Keratinocyte (primary cell): ENCODE results near the gene DENND1C. TPM values are rescaled to one million over a fixed set of nuclear protein-coding genes. Genes with fewer than 3 reads are reported as not detected.

ENCODE experiments used
- DNase-seq: peaks from one replicate; pipeline ENCODE4 v3.0.0-alpha.2; 2011; ENCODE audit warnings: low read depth, missing footprints, low spot score
- FAIRE-seq: peaks from 2 replicates; lab custom pipeline; 2011; peaks lifted over from hg19 to GRCh38; lab: Jason Lieb, UNC
- H2AFZ ChIP-seq: 2 replicates; pipeline ENCODE4 v1.6.0; 2012; ENCODE audit warnings: low read length, control low read depth, inconsistent platforms; ENCODE audit not compliant: control insufficient read depth
- H3K27ac ChIP-seq: 2 replicates; pipeline ENCODE4 v1.5.1; 2011; ENCODE audit warnings: low read length; ENCODE audit not compliant: control insufficient read depth, insufficient read depth
- H3K27me3 ChIP-seq: 3 replicates; pipeline ENCODE4 v1.6.0; 2011; ENCODE audit warnings: low read length; ENCODE audit not compliant: control insufficient read depth, insufficient read depth; ENCODE audit errors: extremely low read depth
- H3K36me3 ChIP-seq, 2 experiments: 2 replicates in 1 of 2; 3 replicates in 1 of 2; pipeline ENCODE4 v1.5.1; 2011; ENCODE audit warnings: low read length in 2 of 2, mild to moderate bottlenecking in 1 of 2; ENCODE audit not compliant: control insufficient read depth in 2 of 2, insufficient read depth in 2 of 2; ENCODE audit errors: extremely low read depth in 1 of 2
- H3K4me1 ChIP-seq: 3 replicates; pipeline ENCODE4 v1.5.1; 2011; ENCODE audit warnings: low read length; ENCODE audit not compliant: control insufficient read depth, insufficient read depth; ENCODE audit errors: extremely low read depth
- H3K4me2 ChIP-seq: 3 replicates; pipeline ENCODE4 v1.6.0; 2011; ENCODE audit warnings: low read depth, low read length; ENCODE audit not compliant: control insufficient read depth, insufficient read depth; ENCODE audit errors: extremely low read depth
- H3K4me3 ChIP-seq, 3 experiments: fragments of 200-600 bp in 1 of 3; sonication (generic) in 1 of 3; 2 replicates in 2 of 3; 3 replicates in 1 of 3; pipeline ENCODE4 v1.5.1; 2011 to 2016; ENCODE audit warnings: low read length in 3 of 3, mild to moderate bottlenecking in 3 of 3, control low read depth in 2 of 3, inconsistent platforms in 1 of 3, low read depth in 1 of 3, mixed read lengths in 1 of 3, mixed run types in 1 of 3, moderate library complexity in 1 of 3; ENCODE audit not compliant: control insufficient read depth in 2 of 3, insufficient read depth in 2 of 3; ENCODE audit errors: extremely low read depth in 1 of 3
- H3K79me2 ChIP-seq: 2 replicates; pipeline ENCODE4 v1.6.0; 2012; ENCODE audit warnings: low read length; ENCODE audit not compliant: control insufficient read depth, insufficient read depth
- H3K9ac ChIP-seq: 3 replicates; pipeline ENCODE4 v1.6.0; 2011; ENCODE audit warnings: low read length; ENCODE audit not compliant: control insufficient read depth, insufficient read depth; ENCODE audit errors: extremely low read depth
- H3K9me1 ChIP-seq: 3 replicates; pipeline ENCODE4 v1.6.0; 2011; ENCODE audit warnings: low read length; ENCODE audit not compliant: control insufficient read depth, insufficient read depth; ENCODE audit errors: extremely low read depth
- H3K9me3 ChIP-seq: 2 replicates; pipeline ENCODE4 v1.5.1; 2012; ENCODE audit warnings: low read depth, low read length; ENCODE audit not compliant: control insufficient read depth
- H4K20me1 ChIP-seq: 3 replicates; pipeline ENCODE4 v1.6.0; 2011; ENCODE audit warnings: low read length; ENCODE audit not compliant: control insufficient read depth, insufficient read depth; ENCODE audit errors: extremely low read depth
- CTCF ChIP-seq, 3 experiments: IDR thresholded peaks in 1 of 3; conservative IDR thresholded peaks in 1 of 3; optimal IDR thresholded peaks in 1 of 3; 2 replicates in 2 of 3; 3 replicates in 1 of 3; pipeline versions ENCODE3 to v1.5.1; 2011; ENCODE audit warnings: low read length in 3 of 3, mild to moderate bottlenecking in 3 of 3, moderate library complexity in 2 of 3, control low read depth in 1 of 3, inconsistent platforms in 1 of 3; ENCODE audit not compliant: insufficient read depth in 2 of 3; ENCODE audit errors: extremely low read depth in 1 of 3
- EZH2 ChIP-seq: IDR thresholded peaks from one replicate; pipeline ENCODE4 v1.6.1; 2012; ENCODE audit warnings: inconsistent platforms, mild to moderate bottlenecking, low read length, moderate library complexity
- dilution Hi-C: fragments of 300-500 bp; cut with MboI; formaldehyde crosslinking; loops from one replicate; pipeline ENCODE4 v1.7.0; 2020; ENCODE audit warnings: low sequenced_read_pairs; ENCODE audit not compliant: extremely low pct_ligation_motif_present
- polyA plus RNA-seq, 5 experiments: library from polyadenylated mRNA; depleted of rRNA in 3 of 5; stranded (reverse) in 3 of 5; stranded (forward) in 1 of 5; unstranded in 1 of 5; fragments of >200 nt; gene quantifications; 1 replicate in 1 of 5; 2 replicates in 3 of 5; 3 replicates in 1 of 5; pipeline versions ENCODE4 v1.2.1 to v1.2.3, GENCODE V29; 2011 to 2012; ENCODE audit warnings: missing spikeins in 2 of 5, low read depth in 1 of 5, low replicate concordance in 1 of 5

Gene DENND1C
- polyA plus RNA-seq, 1 donor (not counting 4 experiments of a cell fraction or from before 2014, with no cell fraction given): 0.09 TPM

GRCh38 chr19:6494438-6495036 is 12.9 kb upstream of the DENND1C start:
- Histone ChIP-seq H3K79me2 (no peaks in the 10 kb centered on the region), H3K4me1 (no peaks in the 10 kb centered on the region), H4K20me1 (no peaks in the 10 kb centered on the region), H2AFZ (no peak overlapping the region), H3K9me3 (no peaks in the 10 kb centered on the region), H3K36me3 (no peaks in the 10 kb centered on the region), H3K27me3 (peaks cover 13% of the 10 kb centered on the region), H3K9me1 (no peaks in the 10 kb centered on the region), H3K4me2 (no peak overlapping the region), H3K27ac (no peak overlapping the region), H3K4me3 (no peak overlapping the region), H3K9ac (no peak overlapping the region)
- dilution Hi-C loops: no loop called here
- TF ChIP-seq EZH2 (no peak), CTCF (optimal IDR thresholded peaks at IDR 0.05 in 1 of 3, IDR thresholded peaks at IDR 0.05 in 1 of 3, conservative IDR thresholded peaks at IDR 0.05 in 1 of 3; ENCODE audit: extremely low read depth in 1 of 3, insufficient read depth in 2 of 3, low read length in 3 of 3) (no peak)
- DNase-seq (no peak), FAIRE-seq (no peak)

DNA sequence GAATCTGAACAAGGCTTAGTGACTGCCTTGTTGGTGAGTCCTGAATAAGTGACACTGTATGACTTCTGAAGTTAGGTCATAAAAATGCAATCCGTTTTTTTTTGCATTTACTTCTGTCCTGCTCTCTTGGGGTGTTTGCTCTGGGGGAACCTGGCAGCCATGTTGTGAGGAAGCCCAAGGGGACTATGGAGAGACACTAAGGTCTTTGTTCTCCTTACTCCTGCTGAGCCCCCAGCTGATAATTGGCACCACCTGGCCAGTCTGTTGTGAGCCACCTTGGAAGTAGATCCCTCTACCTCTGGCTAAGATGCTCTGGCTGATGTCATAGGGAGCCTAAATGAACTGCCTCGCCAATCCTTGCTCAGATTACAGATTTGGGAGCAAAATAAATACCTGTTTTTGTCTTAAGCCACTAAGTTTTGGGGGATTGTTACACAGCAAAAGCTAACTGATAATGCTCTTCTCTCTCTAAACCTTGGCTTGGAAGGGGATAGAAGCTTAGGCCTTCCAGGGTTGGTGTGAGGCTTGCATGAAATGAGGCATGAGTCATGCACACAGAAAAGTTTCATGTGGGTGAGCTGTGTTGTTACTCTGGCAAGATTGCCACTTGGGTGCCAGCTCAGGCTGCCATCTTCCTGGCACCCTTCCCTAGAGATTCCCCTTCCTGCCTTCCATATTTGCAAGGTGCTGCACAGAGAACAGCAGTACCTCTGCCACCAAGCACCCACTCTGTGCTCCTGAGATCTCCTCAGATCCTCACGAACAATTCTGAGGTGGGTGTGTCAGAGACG is 10.4 kb upstream of the DENND1C start:
- Histone ChIP-seq H3K4me3 (no peak overlapping the region), H3K36me3 (no peaks in the 10 kb centered on the region), H3K79me2 (no peaks in the 10 kb centered on the region), H3K4me1 (no peaks in the 10 kb centered on the region), H3K9me1 (no peaks in the 10 kb centered on the region), H3K9ac (no peak overlapping the region), H2AFZ (no peak overlapping the region), H3K9me3 (no peaks in the 10 kb centered on the region), H3K4me2 (no peak overlapping the region), H4K20me1 (no peaks in the 10 kb centered on the region), H3K27me3 (no peaks in the 10 kb centered on the region), H3K27ac (no peak overlapping the region)
- no peak for DNase-seq
- no peak for FAIRE-seq
- dilution Hi-C loops: no loop called here
- TF ChIP-seq EZH2 (no peak), CTCF (optimal IDR thresholded peaks at IDR 0.05 in 1 of 3, IDR thresholded peaks at IDR 0.05 in 1 of 3, conservative IDR thresholded peaks at IDR 0.05 in 1 of 3; ENCODE audit: extremely low read depth in 1 of 3, insufficient read depth in 2 of 3, low read length in 3 of 3) (no peak)
